ENCODE measurements around the gene SLC24A3.

The SLC24A3 gene

GRCh38 chr20:19376451-19377229, 164.2 kb downstream of the SLC24A3 start:
- TF ChIP-seq CTCF (IDR thresholded peaks at IDR 0.05; ENCODE audit: borderline replicate concordance, insufficient read depth, low read depth, low read length), result no peak
- no peak overlapping the region for H3K4me3 ChIP-seq (ENCODE audit: low read depth, low read length)

- TF ChIP-seq CTCF (IDR thresholded peaks at IDR 0.05; ENCODE audit: borderline replicate concordance, insufficient read depth, low read depth, low read length), result no peak
- H3K4me3 ChIP-seq (ENCODE audit: low read depth, low read length), result no peak overlapping the region
Observed at GRCh38 chr20:19378058-19378457, 165.6 kb downstream of the SLC24A3 start.

- no peak for TF ChIP-seq CTCF (IDR thresholded peaks at IDR 0.05; ENCODE audit: borderline replicate concordance, insufficient read depth, low read depth, low read length)
- H3K4me3 ChIP-seq (ENCODE audit: low read depth, low read length), result no peak overlapping the region
Observed at GRCh38 chr20:19380211-19380610, 167.8 kb downstream of the SLC24A3 start.

- no peak overlapping the region for H3K4me3 ChIP-seq (ENCODE audit: low read depth, low read length)
Observed at GRCh38 chr20:19381947-19382346, 169.5 kb downstream of the SLC24A3 start.

GRCh38 chr20:19382386-19383340, 170.2 kb downstream of the SLC24A3 start:
- no peak overlapping the region for H3K4me3 ChIP-seq (ENCODE audit: low read depth, low read length)
- no peak for TF ChIP-seq CTCF (IDR thresholded peaks at IDR 0.05; ENCODE audit: borderline replicate concordance, insufficient read depth, low read depth, low read length)

More at GRCh38 chr20:19381947-19382346, 169.5 kb downstream of the SLC24A3 start:
- TF ChIP-seq CTCF (IDR thresholded peaks at IDR 0.05; ENCODE audit: borderline replicate concordance, insufficient read depth, low read depth, low read length), result no peak

- H3K4me3 ChIP-seq (ENCODE audit: low read depth, low read length), result no peak overlapping the region
- TF ChIP-seq CTCF (IDR thresholded peaks at IDR 0.05; ENCODE audit: borderline replicate concordance, insufficient read depth, low read depth, low read length), result no peak
Observed at GRCh38 chr20:19384940-19385339, 172.5 kb downstream of the SLC24A3 start.
